Epithelial cell of proximal tubule (primary cell): ENCODE measurements around the gene FHIT. TPM values are rescaled to one million over a fixed set of nuclear protein-coding genes. Genes with fewer than 3 reads are reported as not detected.
"Not testable (repeated sequence)": the region's sequence is repeated elsewhere in the genome, so short reads cannot be mapped to it uniquely, and the experiment has no call there.

Source experiments
- DNase-seq: peaks from one replicate; pipeline ENCODE4 v3.0.0-alpha.2; 2011; ENCODE audit warnings: low read depth
- H3K4me3 ChIP-seq: 2 replicates; pipeline ENCODE4 v1.5.1; 2011; ENCODE audit warnings: low read depth, mild to moderate bottlenecking, low read length
- CTCF ChIP-seq: conservative IDR thresholded peaks from 2 replicates; pipeline ENCODE4 v1.5.1; 2012; ENCODE audit warnings: low read depth, mild to moderate bottlenecking, low read length
- total RNA-seq: library from RNA; depleted of rRNA; stranded (reverse); fragments of >200 nt; gene quantifications from 2 replicates; pipeline ENCODE4 v1.2.3, GENCODE V29; 2015

The FHIT gene
- total RNA-seq, 1 donor from 2014 or later = 3.7 TPM

GRCh38 chr3:60898321-60898720 lies 352.9 kb downstream of the FHIT start:
- H3K4me3 ChIP-seq = no peak overlapping the region
- no peak for DNase-seq
- no peak for TF ChIP-seq CTCF

GRCh38 chr3:60893946-60894345 lies 357.3 kb downstream of the FHIT start:
- H3K4me3 ChIP-seq = no peak overlapping the region
- TF ChIP-seq CTCF = no peak
- DNase-seq = no peak

GRCh38 chr3:60890226-60890625 lies 361.0 kb downstream of the FHIT start:
- TF ChIP-seq CTCF = no peak
- peak; percentile 29 for DNase-seq
- no peak overlapping the region for H3K4me3 ChIP-seq

GRCh38 chr3:60888952-60889351 lies 362.3 kb downstream of the FHIT start:
- H3K4me3 ChIP-seq, DNase-seq: not testable (repeated sequence)

- H3K4me3 ChIP-seq = no peak overlapping the region
- no peak for DNase-seq
- no peak for TF ChIP-seq CTCF
Measured at GRCh38 chr3:60887574-60887973, 363.7 kb downstream of the FHIT start.

- DNase-seq = no peak
- no peak for TF ChIP-seq CTCF
- no peak overlapping the region for H3K4me3 ChIP-seq
Measured at GRCh38 chr3:60886518-60886917, 364.7 kb downstream of the FHIT start.

GRCh38 chr3:60884005-60884404 lies 367.2 kb downstream of the FHIT start:
- DNase-seq = no peak
- TF ChIP-seq CTCF = no peak
- H3K4me3 ChIP-seq = no peak overlapping the region

GRCh38 chr3:60877188-60877587 lies 374.1 kb downstream of the FHIT start:
- TF ChIP-seq CTCF = no peak
- H3K4me3 ChIP-seq = no peak overlapping the region
- DNase-seq = no peak
